Activated CD4-positive, alpha-beta memory T cell treated with anti-CD3 and anti-CD28 coated beads, Interleukin-2, amount 10 ng/mL, durations not matched to agents 7 days and 5 days (primary cell): ENCODE measurements around the gene CSPG4. TPM values are rescaled to one million over a fixed set of nuclear protein-coding genes. Genes with fewer than 3 reads are reported as not detected.

Experiments
- CTCF ChIA-PET: fragments of 350-600 bp; sonication (Branson Sonifier 250); formaldehyde crosslinking; loops from one replicate; lab custom pipeline; 2021; ENCODE audit warnings: antibody characterized with exemption, inconsistent platforms; lab: Charles Lee
- POLR2A ChIA-PET: fragments of 350-600 bp; sonication (Branson Sonifier 250); formaldehyde crosslinking; loops from one replicate; lab custom pipeline; 2021; ENCODE audit warnings: antibody characterized with exemption; lab: Charles Lee
- DNase-seq: peaks from one replicate; pipeline ENCODE4 v3.0.0-alpha.2; 2020
- H3K27ac Mint-ChIP-seq: one replicate; pipeline ENCODE4 v1.8.0; 2021; ENCODE audit warnings: mild to moderate bottlenecking, mixed read lengths
- H3K27me3 Mint-ChIP-seq: one replicate; pipeline ENCODE4 v1.8.0; 2021; ENCODE audit warnings: mixed read lengths
- H3K36me3 Mint-ChIP-seq: one replicate; pipeline ENCODE4 v1.8.0; 2021; ENCODE audit warnings: low read depth, mixed read lengths
- H3K4me1 Mint-ChIP-seq: one replicate; pipeline ENCODE4 v1.8.0; 2021; ENCODE audit warnings: mixed read lengths
- H3K4me3 Mint-ChIP-seq: one replicate; pipeline ENCODE4 v1.8.0; 2021; ENCODE audit warnings: mild to moderate bottlenecking, mixed read lengths
- H3K9me3 Mint-ChIP-seq: one replicate; pipeline ENCODE4 v1.8.0; 2021; ENCODE audit warnings: mixed read lengths
- total RNA-seq, 2 experiments: library from RNA; stranded (reverse); gene quantifications; one replicate each; pipeline ENCODE4 v1.2.3, GENCODE V29; 2021

CSPG4 gene
- total RNA-seq, 2 experiments from 2014 or later: not detected

- H3K27me3 Mint-ChIP-seq: no peaks in the 10 kb centered on the region
- POLR2A ChIA-PET: interaction anchor here (0.6 kb wide), 1 partner anchor 59 kb away, joined by 3 read pairs; no protein-coding TSS in a partner anchor
- H3K36me3 Mint-ChIP-seq: no peaks in the 10 kb centered on the region
- CTCF ChIA-PET: interaction anchor here (1.2 kb wide), 1 partner anchor 15 kb away, joined by 4 read pairs; no protein-coding TSS in a partner anchor
- no peak overlapping the region for H3K4me3 Mint-ChIP-seq
- no peaks in the 10 kb centered on the region for H3K4me1 Mint-ChIP-seq
- no peaks in the 10 kb centered on the region for H3K9me3 Mint-ChIP-seq
- DNase-seq: no peak
- H3K27ac Mint-ChIP-seq: no peak overlapping the region
These were observed 40.7 kb downstream of the CSPG4 start for GRCh38 chr15:75671730-75672602.

- peaks cover 8% of the 10 kb centered on the region for H3K4me1 Mint-ChIP-seq
- no peaks in the 10 kb centered on the region for H3K9me3 Mint-ChIP-seq
- ChIA-PET POLR2A (no interaction called here), CTCF (interaction anchor here (1.6 kb wide), 1 partner anchor 301 kb away, joined by 5 read pairs; the partner anchor contains the start of gene MAN2C1)
- no peak overlapping the region for H3K4me3 Mint-ChIP-seq
- no peaks in the 10 kb centered on the region for H3K36me3 Mint-ChIP-seq
- no peak for DNase-seq
- H3K27ac Mint-ChIP-seq: no peak overlapping the region
- no peaks in the 10 kb centered on the region for H3K27me3 Mint-ChIP-seq
These were observed 42.8 kb downstream of the CSPG4 start for GRCh38 chr15:75669879-75670212.

- H3K9me3 Mint-ChIP-seq: no peaks in the 10 kb centered on the region
- no peaks in the 10 kb centered on the region for H3K27me3 Mint-ChIP-seq
- H3K4me1 Mint-ChIP-seq: peaks cover 8% of the 10 kb centered on the region
- ChIA-PET CTCF (interaction anchor here (1.6 kb wide), 1 partner anchor 301 kb away, joined by 5 read pairs; the partner anchor contains the start of gene MAN2C1), POLR2A (no interaction called here)
- no peak overlapping the region for H3K27ac Mint-ChIP-seq
- no peaks in the 10 kb centered on the region for H3K36me3 Mint-ChIP-seq
- no peak for DNase-seq
- H3K4me3 Mint-ChIP-seq: no peak overlapping the region
These were observed 43.3 kb downstream of the CSPG4 start for GRCh38 chr15:75669191-75669878.

GRCh38 chr15:75666823-75667501 lies 45.7 kb downstream of the CSPG4 start:
- Mint-ChIP-seq H3K27ac (no peak overlapping the region), H3K36me3 (no peaks in the 10 kb centered on the region), H3K9me3 (no peaks in the 10 kb centered on the region), H3K27me3 (no peaks in the 10 kb centered on the region), H3K4me3 (no peak overlapping the region), H3K4me1 (peaks cover 8% of the 10 kb centered on the region)
- DNase-seq: no peak
- ChIA-PET CTCF (no interaction called here), POLR2A (interaction anchor here (1.8 kb wide), 1 partner anchor 27 kb away, joined by 5 read pairs; the partner anchor contains the start of gene IMP3)

GRCh38 chr15:75663931-75664421 lies 48.7 kb downstream of the CSPG4 start:
- ChIA-PET CTCF (interaction anchor here (1.3 kb wide), 1 partner anchor 17 kb away, joined by 4 read pairs; the partner anchor contains the start of gene SNX33), POLR2A (no interaction called here)
- Mint-ChIP-seq H3K9me3 (no peaks in the 10 kb centered on the region), H3K4me1 (peaks cover 8% of the 10 kb centered on the region), H3K36me3 (no peaks in the 10 kb centered on the region), H3K27ac (no peak overlapping the region), H3K27me3 (no peaks in the 10 kb centered on the region), H3K4me3 (no peak overlapping the region)
- no peak for DNase-seq

- POLR2A ChIA-PET: no interaction called here
- Mint-ChIP-seq H3K4me3 (no peak overlapping the region), H3K36me3 (no peaks in the 10 kb centered on the region), H3K9me3 (no peaks in the 10 kb centered on the region), H3K27me3 (no peaks in the 10 kb centered on the region), H3K4me1 (peaks cover 8% of the 10 kb centered on the region), H3K27ac (no peak overlapping the region)
- DNase-seq: no peak
- CTCF ChIA-PET: no interaction called here
These were observed 49.7 kb downstream of the CSPG4 start for GRCh38 chr15:75662823-75663519.

GRCh38 chr15:75661756-75662140 lies 50.9 kb downstream of the CSPG4 start:
- H3K9me3 Mint-ChIP-seq: no peaks in the 10 kb centered on the region
- H3K4me3 Mint-ChIP-seq: no peak overlapping the region
- POLR2A ChIA-PET: interaction anchor here (0.9 to 1.0 kb wide), 2 partner anchors 15 to 83 kb away, joined by 3 read pairs; partner anchors contain the start of gene PTPN9
- H3K27ac Mint-ChIP-seq: no peak overlapping the region
- H3K4me1 Mint-ChIP-seq: peaks cover 8% of the 10 kb centered on the region
- H3K36me3 Mint-ChIP-seq: no peaks in the 10 kb centered on the region
- DNase-seq: no peak
- no peaks in the 10 kb centered on the region for H3K27me3 Mint-ChIP-seq
- CTCF ChIA-PET: no interaction called here

- no peak overlapping the region for H3K27ac Mint-ChIP-seq
- H3K4me1 Mint-ChIP-seq: peaks cover 4% of the 10 kb centered on the region
- H3K27me3 Mint-ChIP-seq: no peaks in the 10 kb centered on the region
- ChIA-PET POLR2A (interaction anchor here (0.7 to 1.0 kb wide), 3 partner anchors 14 to 82 kb away, joined by 3 read pairs; partner anchors contain the start of gene PTPN9), CTCF (no interaction called here)
- no peak for DNase-seq
- no peaks in the 10 kb centered on the region for H3K9me3 Mint-ChIP-seq
- no peaks in the 10 kb centered on the region for H3K36me3 Mint-ChIP-seq
- no peak overlapping the region for H3K4me3 Mint-ChIP-seq
These were observed 51.4 kb downstream of the CSPG4 start for GRCh38 chr15:75661100-75661755.

GRCh38 chr15:75659928-75660645 lies 52.6 kb downstream of the CSPG4 start:
- Mint-ChIP-seq H3K4me3 (no peak overlapping the region), H3K9me3 (no peaks in the 10 kb centered on the region), H3K27ac (no peak overlapping the region), H3K27me3 (no peaks in the 10 kb centered on the region), H3K36me3 (no peaks in the 10 kb centered on the region), H3K4me1 (no peaks in the 10 kb centered on the region)
- DNase-seq: no peak
- CTCF ChIA-PET: no interaction called here
- POLR2A ChIA-PET: interaction anchor here (0.8 kb wide), 1 partner anchor 11 kb away, joined by 3 read pairs; no protein-coding TSS in a partner anchor

- no peak overlapping the region for H3K27ac Mint-ChIP-seq
- H3K4me3 Mint-ChIP-seq: no peak overlapping the region
- no peaks in the 10 kb centered on the region for H3K9me3 Mint-ChIP-seq
- no peaks in the 10 kb centered on the region for H3K36me3 Mint-ChIP-seq
- ChIA-PET POLR2A (interaction anchor here (0.8 kb wide), 1 partner anchor 12 kb away, joined by 3 read pairs; no protein-coding TSS in a partner anchor), CTCF (no interaction called here)
- no peaks in the 10 kb centered on the region for H3K27me3 Mint-ChIP-seq
- H3K4me1 Mint-ChIP-seq: no peaks in the 10 kb centered on the region
- DNase-seq: no peak
These were observed 53.4 kb downstream of the CSPG4 start for GRCh38 chr15:75659141-75659771.

GRCh38 chr15:75656813-75657212 lies 55.8 kb downstream of the CSPG4 start:
- no peak for DNase-seq
- H3K4me3 Mint-ChIP-seq: no peak overlapping the region
- no peaks in the 10 kb centered on the region for H3K36me3 Mint-ChIP-seq
- H3K4me1 Mint-ChIP-seq: peaks cover 4% of the 10 kb centered on the region
- H3K9me3 Mint-ChIP-seq: no peaks in the 10 kb centered on the region
- H3K27ac Mint-ChIP-seq: no peak overlapping the region
- no peaks in the 10 kb centered on the region for H3K27me3 Mint-ChIP-seq
- POLR2A ChIA-PET: no interaction called here
- CTCF ChIA-PET: no interaction called here
